Fibroblast of lung (primary cell): Measurements from ENCODE around the gene ZFR2. TPM values are rescaled to one million over a fixed set of nuclear protein-coding genes. Genes with fewer than 3 reads are reported as not detected.

ENCODE experiments used
- DNase-seq, 2 donors: peaks; one replicate each; pipeline versions ENCODE4 v3.0.0 to v3.0.0-alpha.2; 2010; ENCODE audit warnings: low read depth in 2 of 2
- H2AFZ ChIP-seq: 2 replicates; pipeline ENCODE4 v1.5.1; 2012; ENCODE audit warnings: low read length, control low read depth, inconsistent platforms
- H3K27ac ChIP-seq: 2 replicates; pipeline ENCODE4 v1.5.1; 2011; ENCODE audit warnings: low read length, control low read depth; ENCODE audit not compliant: insufficient read depth
- H3K27me3 ChIP-seq: 2 replicates; pipeline ENCODE4 v1.5.1; 2011; ENCODE audit warnings: mild to moderate bottlenecking, low read length; ENCODE audit not compliant: control insufficient read depth, insufficient read depth
- H3K36me3 ChIP-seq: 2 replicates; pipeline ENCODE4 v1.5.1; 2011; ENCODE audit warnings: low read length; ENCODE audit not compliant: control insufficient read depth, insufficient read depth
- H3K4me1 ChIP-seq: 2 replicates; pipeline ENCODE4 v1.5.1; 2011; ENCODE audit warnings: low read length; ENCODE audit not compliant: control insufficient read depth, insufficient read depth; ENCODE audit errors: extremely low read depth
- H3K4me2 ChIP-seq: 2 replicates; pipeline ENCODE4 v1.5.1; 2011; ENCODE audit warnings: low read length, control low read depth; ENCODE audit not compliant: insufficient read depth; ENCODE audit errors: extremely low read depth
- H3K4me3 ChIP-seq, 4 experiments: fragments of 200-600 bp in 1 of 4; sonication (generic) in 1 of 4; replicated peaks in 1 of 4; 2 replicates each; pipeline ENCODE4 v1.5.1; 2011 to 2016; ENCODE audit warnings: low read length in 4 of 4, low read depth in 3 of 4, mild to moderate bottlenecking in 3 of 4, control low read depth in 2 of 4, inconsistent platforms in 1 of 4, mixed read lengths in 1 of 4; ENCODE audit not compliant: insufficient read depth in 1 of 4; ENCODE audit errors: control extremely low read depth in 1 of 4
- H3K79me2 ChIP-seq: 2 replicates; pipeline ENCODE4 v1.5.1; 2012; ENCODE audit warnings: mild to moderate bottlenecking, low read length, inconsistent platforms; ENCODE audit not compliant: control insufficient read depth, insufficient read depth
- H3K9ac ChIP-seq: 2 replicates; pipeline ENCODE4 v1.5.1; 2011; ENCODE audit warnings: mild to moderate bottlenecking, low read length, control low read depth; ENCODE audit not compliant: insufficient read depth
- H3K9me3 ChIP-seq: 2 replicates; pipeline ENCODE4 v1.5.1; 2012; ENCODE audit warnings: low read depth, low read length; ENCODE audit not compliant: control insufficient read depth, insufficient read depth
- H4K20me1 ChIP-seq: 2 replicates; pipeline ENCODE4 v1.5.1; 2011; ENCODE audit warnings: low read length; ENCODE audit not compliant: control insufficient read depth, insufficient read depth; ENCODE audit errors: extremely low read depth
- CTCF ChIP-seq, 2 donors: IDR thresholded peaks in 1 of 2; conservative IDR thresholded peaks in 1 of 2; 1 replicate in 1 of 2; 2 replicates in 1 of 2; pipeline ENCODE4 v1.5.1; 2011 to 2012; ENCODE audit warnings: low read length in 2 of 2, control low read depth in 1 of 2, inconsistent platforms in 1 of 2, low read depth in 1 of 2, mild to moderate bottlenecking in 1 of 2
- EZH2 ChIP-seq: IDR thresholded peaks from 2 replicates; pipeline ENCODE4 v1.5.1; 2012; ENCODE audit warnings: low read length, control low read depth, mild to moderate bottlenecking; ENCODE audit errors: missing control alignments
- polyA plus RNA-seq, 2 donors: library from polyadenylated mRNA; depleted of rRNA in 1 of 2; stranded (reverse) in 1 of 2; unstranded in 1 of 2; fragments of >200 nt; gene quantifications; 2 replicates each; pipeline ENCODE4 v1.2.1, GENCODE V29; 2011 to 2012; ENCODE audit warnings: missing spikeins in 1 of 2
- total RNA-seq: library from RNA; depleted of rRNA; stranded (reverse); fragments of >200 nt; gene quantifications from 2 replicates; pipeline ENCODE4 v1.2.1, GENCODE V29; 2014

ZFR2 gene
- total and polyA plus RNA-seq, 2 donors (not counting 1 experiment from before 2014, with no cell fraction given): not detected

DNA sequence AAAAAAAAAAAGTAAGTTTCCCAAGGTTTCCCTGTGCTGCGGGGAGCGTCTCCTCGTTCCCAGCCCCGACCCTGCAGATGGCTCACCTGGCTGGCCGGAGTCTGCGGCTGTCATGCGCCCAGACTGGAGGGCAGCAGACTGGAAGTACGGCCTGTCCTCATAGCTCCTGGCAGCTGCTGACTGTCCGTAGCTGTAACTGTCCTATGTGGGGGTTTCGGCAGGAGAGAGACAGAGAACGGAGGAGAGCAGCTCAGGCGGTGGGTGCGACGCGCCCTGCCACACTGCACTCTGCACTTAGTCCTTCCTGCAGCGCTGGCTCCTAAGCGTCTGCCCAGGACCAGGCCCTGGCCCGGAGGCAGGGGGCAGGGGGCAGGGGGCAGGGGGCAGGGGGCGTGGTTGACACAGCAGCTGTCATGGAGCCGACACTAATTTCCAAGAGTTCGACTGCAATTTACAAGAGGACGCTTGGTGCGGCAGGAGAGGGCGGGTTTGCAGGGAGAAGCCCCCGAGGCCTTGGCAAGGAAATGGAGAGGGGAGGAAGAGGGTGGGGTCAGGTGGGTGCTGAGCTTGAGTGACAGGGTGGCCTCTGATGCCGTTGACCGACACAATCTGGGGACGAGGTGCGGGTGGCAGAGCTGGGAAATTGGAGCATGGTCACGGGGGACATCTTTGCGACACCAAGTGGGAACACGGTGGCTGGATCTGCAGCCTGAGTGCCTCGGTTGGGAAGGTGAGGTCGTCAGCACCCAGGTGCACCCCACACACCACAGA, 35.1 kb downstream of the ZFR2 start:
- peaks cover 3% of the 10 kb centered on the region for H3K9me3 ChIP-seq
- H3K4me3 ChIP-seq: no peak overlapping the region
- no peak overlapping the region for H3K4me2 ChIP-seq
- H3K36me3 ChIP-seq: no peaks in the 10 kb centered on the region
- TF ChIP-seq CTCF (conservative IDR thresholded peaks at IDR 0.05 in 1 of 2, IDR thresholded peaks at IDR 0.05 in 1 of 2; ENCODE audit: low read depth in 1 of 2, low read length in 2 of 2) (no peak), EZH2 (no peak)
- no peaks in the 10 kb centered on the region for H3K27me3 ChIP-seq
- H3K9ac ChIP-seq: no peak overlapping the region
- no peak overlapping the region for H2AFZ ChIP-seq
- H4K20me1 ChIP-seq: no peaks in the 10 kb centered on the region
- H3K27ac ChIP-seq: no peak overlapping the region
- H3K79me2 ChIP-seq: no peaks in the 10 kb centered on the region
- no peak for DNase-seq
- no peaks in the 10 kb centered on the region for H3K4me1 ChIP-seq

- H3K36me3 ChIP-seq: no peaks in the 10 kb centered on the region
- H3K9me3 ChIP-seq: no peaks in the 10 kb centered on the region
- no peak overlapping the region for H3K4me3 ChIP-seq
- no peak overlapping the region for H3K4me2 ChIP-seq
- H3K27me3 ChIP-seq: no peaks in the 10 kb centered on the region
- H4K20me1 ChIP-seq: no peaks in the 10 kb centered on the region
- H3K9ac ChIP-seq: no peak overlapping the region
- H3K79me2 ChIP-seq: no peaks in the 10 kb centered on the region
- no peak overlapping the region for H3K27ac ChIP-seq
- no peak overlapping the region for H2AFZ ChIP-seq
- DNase-seq: no peak
- TF ChIP-seq CTCF (conservative IDR thresholded peaks at IDR 0.05 in 1 of 2, IDR thresholded peaks at IDR 0.05 in 1 of 2; ENCODE audit: low read depth in 1 of 2, low read length in 2 of 2) (no peak), EZH2 (no peak)
- no peaks in the 10 kb centered on the region for H3K4me1 ChIP-seq
These were observed 36.8 kb downstream of the ZFR2 start for GRCh38 chr19:3832001-3832400.

GRCh38 chr19:3831601-3832000, 37.2 kb downstream of the ZFR2 start:
- no peaks in the 10 kb centered on the region for H3K36me3 ChIP-seq
- DNase-seq: no peak
- no peak overlapping the region for H3K4me3 ChIP-seq
- no peaks in the 10 kb centered on the region for H3K79me2 ChIP-seq
- H4K20me1 ChIP-seq: no peaks in the 10 kb centered on the region
- no peaks in the 10 kb centered on the region for H3K4me1 ChIP-seq
- H3K9me3 ChIP-seq: no peaks in the 10 kb centered on the region
- H3K4me2 ChIP-seq: no peak overlapping the region
- no peak overlapping the region for H2AFZ ChIP-seq
- no peak overlapping the region for H3K9ac ChIP-seq
- H3K27me3 ChIP-seq: no peaks in the 10 kb centered on the region
- no peak overlapping the region for H3K27ac ChIP-seq
- no peak for TF ChIP-seq EZH2
- no peak for TF ChIP-seq CTCF (conservative IDR thresholded peaks at IDR 0.05 in 1 of 2, IDR thresholded peaks at IDR 0.05 in 1 of 2; ENCODE audit: low read depth in 1 of 2, low read length in 2 of 2)
